K562 (cell line): ENCODE results near the gene CCR9. TPM values are rescaled to one million over a fixed set of nuclear protein-coding genes. Genes with fewer than 3 reads are reported as not detected.

Experiments used
- ARNT ChIP-seq, 2 experiments: fragments of 450-650 bp; IDR thresholded peaks; 2 replicates each; pipeline ENCODE4 v1.6.1; 2016; ENCODE audit warnings: mild to moderate bottlenecking in 1 of 2
- CEBPG ChIP-seq, 3 experiments: fragments of 200-800 bp in 1 of 3; sonication (Bioruptor generic) in 1 of 3; sonication (generic) in 1 of 3; formaldehyde crosslinking in 1 of 3; IDR thresholded peaks in 2 of 3; conservative IDR thresholded peaks in 1 of 3; 2 replicates each; pipeline versions ENCODE4 v1.6.1 to v1.8.0; 2016 to 2022; ENCODE audit warnings: missing compliant biosample characterization in 2 of 3, missing genetic modification characterization in 2 of 3, mild to moderate bottlenecking in 1 of 3, missing genetic modification reagents in 1 of 3
- CHD4 ChIP-seq: fragments of 200-600 bp; sonication (generic); IDR thresholded peaks from 3 replicates; pipeline ENCODE4 v1.6.1; 2012; ENCODE audit warnings: low read depth, mild to moderate bottlenecking, mixed read lengths, low read length, inconsistent platforms; ENCODE audit not compliant: insufficient read depth, insufficient replicate concordance, poor library complexity, severe bottlenecking
- FOSL1 ChIP-seq: fragments of 200-800 bp; sonication (Bioruptor generic); conservative IDR thresholded peaks from 2 replicates; pipeline ENCODE4 v1.6.1; 2016; ENCODE audit warnings: missing genetic modification characterization, missing compliant biosample characterization
- NBN ChIP-seq: fragments of 450-650 bp; IDR thresholded peaks from 2 replicates; pipeline ENCODE4 v1.6.1; 2016; ENCODE audit warnings: low read depth, mild to moderate bottlenecking
- NONO ChIP-seq, 2 experiments: fragments of 200-400 bp in 1 of 2; fragments of 450-650 bp in 1 of 2; formaldehyde crosslinking in 1 of 2; IDR thresholded peaks; 2 replicates each; pipeline ENCODE4 v1.6.1; 2017; ENCODE audit warnings: low read depth in 2 of 2, mild to moderate bottlenecking in 2 of 2, moderate library complexity in 2 of 2, low read length in 1 of 2
- RFX5 ChIP-seq: IDR thresholded peaks from 2 replicates; pipeline ENCODE4 v1.6.1; 2011; ENCODE audit warnings: low read depth, mild to moderate bottlenecking, improper control_type of control experiment, low read length
- TAL1 ChIP-seq: fragments of 450-650 bp; IDR thresholded peaks from 2 replicates; pipeline ENCODE4 v1.6.1; 2016; ENCODE audit warnings: mild to moderate bottlenecking
- TCF15 ChIP-seq: fragments of 250-450 bp; sonication (Bioruptor Pico); IDR thresholded peaks from 2 replicates; pipeline ENCODE4 v1.8.0; 2022; ENCODE audit warnings: moderate library complexity, mild to moderate bottlenecking, inconsistent platforms
- TCF7 ChIP-seq: sonication (generic); IDR thresholded peaks from 2 replicates; pipeline ENCODE4 v1.6.1; 2016; ENCODE audit warnings: antibody characterized with exemption, borderline replicate concordance
- TFAP4 ChIP-seq: sonication (generic); formaldehyde crosslinking; IDR thresholded peaks from 2 replicates; pipeline ENCODE4 v1.8.0; 2022; ENCODE audit warnings: missing genetic modification reagents, mild to moderate bottlenecking, moderate library complexity, borderline replicate concordance
- ZBTB1 ChIP-seq: sonication (generic); formaldehyde crosslinking; IDR thresholded peaks from 2 replicates; pipeline ENCODE4 v1.8.1; 2023; ENCODE audit warnings: missing genetic modification reagents, low read depth, mild to moderate bottlenecking, borderline replicate concordance
- ZBTB26 ChIP-seq: fragments of 450-650 bp; formaldehyde crosslinking; IDR thresholded peaks from 2 replicates; pipeline ENCODE4 v1.4.0; 2022; ENCODE audit warnings: missing genetic modification characterization
- ZNF175 ChIP-seq: fragments of 200-800 bp; sonication (Bioruptor generic); IDR thresholded peaks from 2 replicates; pipeline ENCODE4 v1.6.1; 2016; ENCODE audit warnings: low read depth, mild to moderate bottlenecking, missing genetic modification characterization, missing compliant biosample characterization
- ZNF592 ChIP-seq: fragments of 450-650 bp; IDR thresholded peaks from 2 replicates; pipeline ENCODE4 v1.6.1; 2017; ENCODE audit warnings: antibody characterized with exemption, mild to moderate bottlenecking
- polyA plus RNA-seq, 8 experiments: library from polyadenylated mRNA; depleted of rRNA in 4 of 8; stranded (reverse) in 5 of 8; unstranded in 3 of 8; fragments of >200 nt; fragmentation: Nextera tagmentation in 2 of 8; fragmentation: Illumina TruSeq in 1 of 8; extraction: Ambion mirVana in 2 of 8; extraction: Trizol in 1 of 8; gene quantifications; 2 replicates each; pipeline versions ENCODE4 v1.2.1 to v1.2.3, GENCODE V29; 2011 to 2014; ENCODE audit warnings: inconsistent platforms in 1 of 8, missing spikeins in 1 of 8
- total RNA-seq, 7 experiments: library from RNA; depleted of rRNA in 6 of 7; stranded (reverse); fragments of >200 nt in 6 of 7; fragmentation: Illumina TruSeq in 2 of 7; extraction: Trizol in 2 of 7; gene quantifications; 2 replicates each; pipeline versions ENCODE4 v1.2.1 to v1.2.3, GENCODE V29; 2011 to 2021; ENCODE audit warnings: low replicate concordance in 1 of 7
- TF ChIP-seq, protein P1 (sequence below): fragments of 450-650 bp; formaldehyde crosslinking; IDR thresholded peaks from 2 replicates; pipeline ENCODE4 v1.4.0; 2022; ENCODE audit warnings: mild to moderate bottlenecking, moderate library complexity

Gene CCR9
- total and polyA plus RNA-seq, 9 of the 15 experiments (the other 6 are each of a cell fraction or from before 2014, with no cell fraction given): not detected

DNA sequence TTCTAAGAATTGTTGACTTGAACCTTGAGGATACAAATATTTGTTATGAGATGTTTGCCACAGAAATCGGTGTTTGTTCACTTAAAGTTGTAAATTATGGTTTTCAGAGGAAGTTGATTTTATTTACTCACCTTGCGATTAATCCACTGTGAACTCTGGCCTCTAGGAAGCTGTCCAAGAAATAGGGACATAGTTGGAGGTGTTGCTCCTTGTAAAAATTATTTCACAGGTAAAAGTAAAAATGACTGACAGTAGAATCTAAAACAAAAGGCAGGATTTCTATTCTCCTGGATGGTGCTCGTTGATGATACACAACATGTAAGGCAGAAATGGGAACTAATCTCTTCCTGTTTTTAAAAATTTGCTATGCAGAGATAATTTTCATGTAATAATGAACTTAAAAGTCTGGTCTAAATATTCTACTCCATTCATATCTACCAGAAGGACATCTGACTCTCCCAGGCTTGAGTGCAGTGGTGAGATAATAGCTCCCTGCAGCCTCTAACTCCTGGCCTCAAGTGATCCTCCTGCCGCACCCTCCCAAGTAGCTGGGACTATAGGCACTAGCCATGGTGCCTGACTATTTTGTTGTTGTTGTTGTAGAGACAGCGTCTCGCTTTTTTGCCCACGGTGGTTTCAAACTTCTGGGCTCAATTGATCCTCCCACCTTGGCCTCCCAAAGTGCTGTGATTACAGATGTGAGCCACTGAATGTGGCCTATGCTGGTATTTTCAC, 27.4 kb upstream of the CCR9 start (continued):
- TF ChIP-seq ZNF592 (peak; percentile 38; the same call in 1 of the 2 replicates), CEBPG (CRISPR knock-in tag; IDR thresholded peaks at IDR 0.05) (no peak), CEBPG (tag; conservative IDR thresholded peaks at IDR 0.05 in 1 of 2, IDR thresholded peaks at IDR 0.05 in 1 of 2) (no peak), NONO (IDR thresholded peaks at IDR 0.05; ENCODE audit: low read depth in 2 of 2, low read length in 1 of 2) (peak in 1 of 2 experiments; percentile 53; a peak in 1 of 4 replicates), RFX5 (no peak), TCF15 (CRISPR knock-in tag) (0 out of 2 replicates have a peak, but pooled peaks have one; percentile 73), ARNT (IDR thresholded peaks at IDR 0.05) (0 out of 4 replicates have a peak, but pooled peaks of 1 of the 2 experiments have one; percentile 60), ZBTB1 (CRISPR knock-in tag) (no peak), TCF7 (no peak), CHD4 (no peak), TAL1 (peak; percentile 95), ZNF175 (CRISPR knock-in tag) (no peak), NBN (no peak), ZBTB26 (CRISPR knock-in tag) (no peak), TFAP4 (CRISPR knock-in tag) (0 out of 2 replicates have a peak, but pooled peaks have one; percentile 43), FOSL1 (tag) (0 out of 2 replicates have a peak, but pooled peaks have one; percentile 16)
- TF ChIP-seq, protein P1, sequence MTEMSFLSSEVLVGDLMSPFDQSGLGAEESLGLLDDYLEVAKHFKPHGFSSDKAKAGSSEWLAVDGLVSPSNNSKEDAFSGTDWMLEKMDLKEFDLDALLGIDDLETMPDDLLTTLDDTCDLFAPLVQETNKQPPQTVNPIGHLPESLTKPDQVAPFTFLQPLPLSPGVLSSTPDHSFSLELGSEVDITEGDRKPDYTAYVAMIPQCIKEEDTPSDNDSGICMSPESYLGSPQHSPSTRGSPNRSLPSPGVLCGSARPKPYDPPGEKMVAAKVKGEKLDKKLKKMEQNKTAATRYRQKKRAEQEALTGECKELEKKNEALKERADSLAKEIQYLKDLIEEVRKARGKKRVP (CRISPR knock-in tag): no peak
